B cell (primary cell): ENCODE data around the gene SFSWAP.

ENCODE experiments used
- EZH2 ChIP-seq: IDR thresholded peaks from 2 replicates; pipeline ENCODE4 v1.6.1; 2012; ENCODE audit warnings: borderline replicate concordance, low read depth, mild to moderate bottlenecking, moderate library complexity, low read length; ENCODE audit not compliant: insufficient read depth, poor library complexity, severe bottlenecking
- TF ChIP-seq, protein P1 (sequence below): fragments of 200-600 bp; IDR thresholded peaks from one replicate; pipeline ENCODE4 v1.8.0; 2022; ENCODE audit warnings: antibody characterized with exemption, mild to moderate bottlenecking

DNA sequence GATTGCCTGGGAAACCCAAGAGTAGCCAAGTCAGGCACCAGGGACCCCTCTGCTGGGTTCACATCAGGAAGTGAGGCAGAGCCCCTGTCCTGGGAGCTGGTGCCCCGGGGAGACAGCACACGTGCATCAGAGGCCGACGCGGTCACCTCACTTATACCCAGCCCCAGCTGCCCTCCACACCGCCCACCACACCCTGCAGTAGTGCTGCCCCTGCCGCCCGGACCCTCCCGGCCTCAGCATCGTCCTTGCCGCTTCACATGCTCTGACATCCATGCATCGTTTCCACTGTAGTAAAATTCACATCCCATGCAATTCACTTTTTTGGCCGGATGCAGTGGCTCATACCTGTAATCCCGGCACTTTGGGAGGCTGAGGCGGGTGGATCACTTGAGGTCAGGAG lies 131.3 kb downstream of the SFSWAP start:
- TF ChIP-seq, protein P1, sequence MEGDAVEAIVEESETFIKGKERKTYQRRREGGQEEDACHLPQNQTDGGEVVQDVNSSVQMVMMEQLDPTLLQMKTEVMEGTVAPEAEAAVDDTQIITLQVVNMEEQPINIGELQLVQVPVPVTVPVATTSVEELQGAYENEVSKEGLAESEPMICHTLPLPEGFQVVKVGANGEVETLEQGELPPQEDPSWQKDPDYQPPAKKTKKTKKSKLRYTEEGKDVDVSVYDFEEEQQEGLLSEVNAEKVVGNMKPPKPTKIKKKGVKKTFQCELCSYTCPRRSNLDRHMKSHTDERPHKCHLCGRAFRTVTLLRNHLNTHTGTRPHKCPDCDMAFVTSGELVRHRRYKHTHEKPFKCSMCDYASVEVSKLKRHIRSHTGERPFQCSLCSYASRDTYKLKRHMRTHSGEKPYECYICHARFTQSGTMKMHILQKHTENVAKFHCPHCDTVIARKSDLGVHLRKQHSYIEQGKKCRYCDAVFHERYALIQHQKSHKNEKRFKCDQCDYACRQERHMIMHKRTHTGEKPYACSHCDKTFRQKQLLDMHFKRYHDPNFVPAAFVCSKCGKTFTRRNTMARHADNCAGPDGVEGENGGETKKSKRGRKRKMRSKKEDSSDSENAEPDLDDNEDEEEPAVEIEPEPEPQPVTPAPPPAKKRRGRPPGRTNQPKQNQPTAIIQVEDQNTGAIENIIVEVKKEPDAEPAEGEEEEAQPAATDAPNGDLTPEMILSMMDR = no peak
- no peak for TF ChIP-seq EZH2
